GM03348 (cell line): Measurements from ENCODE around the gene COQ4.

Experiments used
- DNase-seq: peaks from one replicate; pipeline ENCODE4 v3.0.0; 2012; ENCODE audit warnings: low spot score

Gene COQ4

GRCh38 chr9:128372784-128373183 lies 50.1 kb downstream of the COQ4 start:
- DNase-seq = no peak

GRCh38 chr9:128374221-128374675 lies 51.6 kb downstream of the COQ4 start:
- DNase-seq = no peak

- DNase-seq = no peak
Measured at GRCh38 chr9:128375865-128376264, 53.2 kb downstream of the COQ4 start.

- DNase-seq = no peak
Measured at GRCh38 chr9:128382261-128382660, 59.6 kb downstream of the COQ4 start.

- DNase-seq = no peak
Measured at GRCh38 chr9:128383007-128383753, 60.5 kb downstream of the COQ4 start.
